Bronchial epithelial cell (primary cell): ENCODE measurements around the gene ETV5. TPM values are rescaled to one million over a fixed set of nuclear protein-coding genes. Genes with fewer than 3 reads are reported as not detected.

Source experiments
- DNase-seq: peaks from one replicate; pipeline ENCODE4 v3.0.0-alpha.2; 2010; ENCODE audit warnings: low read depth
- FAIRE-seq: peaks from 2 replicates; lab custom pipeline; 2011; peaks lifted over from hg19 to GRCh38; lab: Jason Lieb, UNC
- H3K27me3 ChIP-seq: 2 replicates; pipeline ENCODE4 v1.5.1; 2011; ENCODE audit warnings: low read length; ENCODE audit not compliant: control insufficient read depth, insufficient read depth
- H3K36me3 ChIP-seq: 2 replicates; pipeline ENCODE4 v1.5.1; 2011; ENCODE audit warnings: low read length; ENCODE audit not compliant: control insufficient read depth, insufficient read depth
- H3K4me3 ChIP-seq: 2 replicates; pipeline ENCODE4 v1.5.1; 2011; ENCODE audit warnings: mild to moderate bottlenecking, low read depth, low read length, control low read depth
- total RNA-seq: library from RNA; depleted of rRNA; stranded (reverse); fragments of >200 nt; gene quantifications from 2 replicates; pipeline ENCODE4 v1.2.1, GENCODE V29; 2014
- TF ChIP-seq, protein P1 (sequence below): IDR thresholded peaks from 2 replicates; pipeline ENCODE4 v1.5.1; 2011; ENCODE audit warnings: mild to moderate bottlenecking, moderate library complexity, low read length, control low read depth, inconsistent platforms; ENCODE audit not compliant: insufficient read depth, severe bottlenecking

The ETV5 gene
- total RNA-seq, 1 donor from 2014 or later = 12.9 TPM

DNA sequence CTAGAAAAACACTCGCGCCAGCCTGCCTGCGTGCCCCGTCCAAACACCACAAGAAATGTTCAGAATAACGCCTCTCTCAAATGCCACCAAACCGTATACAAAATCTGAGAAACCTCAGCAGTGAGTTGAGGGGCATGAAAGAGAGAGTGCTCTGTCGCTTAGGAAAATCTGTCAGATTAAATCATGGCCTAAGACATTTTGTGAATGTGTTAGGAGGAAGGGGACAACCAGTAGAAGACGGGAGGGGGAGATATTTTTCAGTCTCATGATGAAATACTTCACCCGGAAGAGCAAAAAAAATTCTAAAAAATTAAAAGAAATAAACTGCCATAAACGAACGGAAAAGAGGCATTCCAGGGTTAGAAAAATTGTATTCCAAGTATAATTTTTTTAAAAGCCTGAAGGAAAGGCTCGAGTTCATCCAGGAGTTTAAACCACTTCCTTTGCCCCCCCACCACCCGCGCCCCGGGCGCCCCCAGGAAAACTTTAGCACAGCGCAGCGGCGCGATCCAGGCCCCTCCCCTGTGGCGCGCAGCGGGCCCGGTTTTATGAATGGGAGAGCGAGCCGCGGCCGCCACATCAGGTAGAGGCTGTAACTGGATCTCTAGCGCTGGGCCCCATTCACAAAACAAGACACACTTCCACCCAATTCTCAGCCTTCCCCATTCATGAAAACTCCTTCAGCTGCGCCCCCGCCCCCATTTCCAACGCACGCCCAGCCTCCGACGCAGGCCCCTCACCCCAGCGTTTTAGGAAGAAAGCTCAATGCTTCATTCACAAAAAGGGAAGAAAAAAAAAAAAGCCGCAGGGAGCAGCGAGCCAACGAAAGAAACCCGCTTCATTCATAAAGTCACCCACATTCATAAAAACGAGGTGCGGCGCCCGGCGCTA, 1.4 kb downstream of the ETV5 start:
- peak overlapping the region; percentile 54 for H3K4me3 ChIP-seq
- no peaks in the 10 kb centered on the region for H3K27me3 ChIP-seq
- no peaks in the 10 kb centered on the region for H3K36me3 ChIP-seq
- TF ChIP-seq, protein P1, sequence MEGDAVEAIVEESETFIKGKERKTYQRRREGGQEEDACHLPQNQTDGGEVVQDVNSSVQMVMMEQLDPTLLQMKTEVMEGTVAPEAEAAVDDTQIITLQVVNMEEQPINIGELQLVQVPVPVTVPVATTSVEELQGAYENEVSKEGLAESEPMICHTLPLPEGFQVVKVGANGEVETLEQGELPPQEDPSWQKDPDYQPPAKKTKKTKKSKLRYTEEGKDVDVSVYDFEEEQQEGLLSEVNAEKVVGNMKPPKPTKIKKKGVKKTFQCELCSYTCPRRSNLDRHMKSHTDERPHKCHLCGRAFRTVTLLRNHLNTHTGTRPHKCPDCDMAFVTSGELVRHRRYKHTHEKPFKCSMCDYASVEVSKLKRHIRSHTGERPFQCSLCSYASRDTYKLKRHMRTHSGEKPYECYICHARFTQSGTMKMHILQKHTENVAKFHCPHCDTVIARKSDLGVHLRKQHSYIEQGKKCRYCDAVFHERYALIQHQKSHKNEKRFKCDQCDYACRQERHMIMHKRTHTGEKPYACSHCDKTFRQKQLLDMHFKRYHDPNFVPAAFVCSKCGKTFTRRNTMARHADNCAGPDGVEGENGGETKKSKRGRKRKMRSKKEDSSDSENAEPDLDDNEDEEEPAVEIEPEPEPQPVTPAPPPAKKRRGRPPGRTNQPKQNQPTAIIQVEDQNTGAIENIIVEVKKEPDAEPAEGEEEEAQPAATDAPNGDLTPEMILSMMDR = no peak
- FAIRE-seq = no peak
- DNase-seq = peak; percentile 38

DNA sequence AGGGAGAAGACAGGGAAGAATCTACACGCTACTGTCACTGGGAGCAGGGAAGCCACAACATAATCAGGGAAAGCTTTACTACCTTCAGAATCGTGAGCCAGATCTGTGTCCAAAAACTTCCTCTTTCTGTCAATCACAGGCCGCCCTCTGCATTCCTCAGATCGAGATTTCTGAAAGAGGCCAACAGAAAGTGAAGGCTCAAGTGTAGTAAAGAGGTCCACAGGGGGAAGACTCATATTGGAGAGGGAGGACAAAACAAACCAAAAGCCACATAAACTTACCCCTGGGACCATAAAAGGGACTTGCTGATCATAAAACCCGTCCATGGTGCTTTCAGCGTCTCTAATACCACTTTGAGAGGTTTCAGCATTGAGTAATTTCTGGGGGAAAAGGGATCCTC, 3.3 kb downstream of the ETV5 start:
- DNase-seq (no peak), FAIRE-seq (no peak)
- TF ChIP-seq, protein P1 = no peak
- no peak overlapping the region for H3K4me3 ChIP-seq
- no peaks in the 10 kb centered on the region for H3K27me3 ChIP-seq
- no peaks in the 10 kb centered on the region for H3K36me3 ChIP-seq

DNA sequence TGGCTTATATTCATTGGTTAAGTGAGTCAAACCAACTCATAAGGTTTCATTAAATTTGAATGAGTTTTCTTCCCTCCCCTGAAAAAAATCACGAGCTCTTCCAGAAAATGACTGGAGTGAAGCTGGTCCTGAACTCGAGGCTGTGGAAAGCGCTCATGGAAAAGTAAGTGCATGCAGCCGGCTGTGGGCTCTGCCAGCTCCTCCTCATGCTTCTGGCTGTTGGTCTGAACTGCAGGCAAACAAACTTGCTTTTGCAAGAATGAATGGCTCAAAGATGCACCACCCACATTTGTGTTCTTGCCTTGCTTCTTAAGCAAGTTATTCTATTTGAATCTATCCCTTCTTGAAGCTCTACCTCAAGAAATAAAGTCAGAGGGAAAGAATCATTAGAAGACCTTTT, 6.2 kb downstream of the ETV5 start:
- H3K36me3 ChIP-seq = no peaks in the 10 kb centered on the region

DNA sequence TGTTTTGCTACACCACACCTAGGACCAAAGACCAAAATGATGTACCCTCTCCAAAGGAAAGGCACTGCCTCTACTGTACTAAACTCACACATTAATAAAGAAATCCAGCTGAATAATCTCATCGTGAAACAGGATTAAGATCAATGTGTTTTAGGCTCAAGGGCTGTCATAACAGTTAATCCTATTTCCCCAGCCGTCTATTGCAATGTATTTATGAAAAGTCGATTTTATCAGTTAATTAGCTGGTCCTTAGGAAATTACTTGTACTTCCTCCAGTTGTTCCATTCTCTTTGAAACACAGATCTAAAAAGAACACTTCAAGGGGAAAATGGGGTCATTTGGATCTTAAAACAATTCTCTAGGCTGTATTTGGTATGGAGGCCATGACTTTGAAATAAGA, 8.5 kb downstream of the ETV5 start:
- Histone ChIP-seq H3K4me3 (no peak overlapping the region), H3K27me3 (no peaks in the 10 kb centered on the region), H3K36me3 (no peaks in the 10 kb centered on the region)
- FAIRE-seq = no peak
- TF ChIP-seq, protein P1 = no peak
- no peak for DNase-seq

More for the DNA sequence above, 6.2 kb downstream of the ETV5 start:
- DNase-seq (no peak), FAIRE-seq (no peak)
- H3K4me3 ChIP-seq = no peak overlapping the region
- TF ChIP-seq, protein P1 = no peak
- no peaks in the 10 kb centered on the region for H3K27me3 ChIP-seq

DNA sequence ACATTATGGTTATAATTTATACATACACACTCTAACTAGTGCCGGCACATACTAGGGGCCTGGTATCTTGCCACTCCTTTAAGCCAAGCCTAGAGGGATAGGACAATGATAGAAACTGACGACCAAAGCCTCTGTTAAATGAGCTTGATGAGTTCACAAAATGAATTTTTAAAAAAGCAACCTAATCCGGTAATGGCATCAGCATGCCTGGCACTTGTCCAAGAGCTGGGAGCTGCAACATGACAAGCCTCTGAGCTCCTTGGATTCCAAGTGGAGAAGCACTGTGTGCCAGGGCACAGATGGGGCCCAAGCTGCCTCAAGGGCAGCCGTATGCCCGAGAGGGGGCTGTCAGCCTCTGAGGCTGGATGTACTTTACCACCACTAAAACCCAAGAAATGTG, 9.7 kb downstream of the ETV5 start:
- no peaks in the 10 kb centered on the region for H3K27me3 ChIP-seq
- H3K36me3 ChIP-seq = no peaks in the 10 kb centered on the region
- TF ChIP-seq, protein P1 = no peak
- DNase-seq (peak; percentile 59), FAIRE-seq (no peak)
- no peak overlapping the region for H3K4me3 ChIP-seq
